GM12878 (cell line): ENCODE measurements around the gene POU6F2. TPM values are rescaled to one million over a fixed set of nuclear protein-coding genes. Genes with fewer than 3 reads are reported as not detected.

ENCODE experiments used
- ATAC-seq: fragments of 200-7000 bp; cut with Tn5 transposase; 3 replicates; pipeline ENCODE4 v1.9.1; 2020; ENCODE audit warnings: mild to moderate bottlenecking, moderate library complexity
- BruUV-seq: library from RNA; stranded (reverse); fragments of 400-500 nt; replicated peaks from 2 replicates; lab custom pipeline; 2021; lab: Mats Ljungman, UMichigan
- CTCF ChIA-PET: fragments of 300-600 bp; sonication (Branson Sonifier 250); formaldehyde crosslinking; extraction: SDS; loops from one replicate; lab custom pipeline; 2021; ENCODE audit warnings: inconsistent platforms; lab: Yijun Ruan, JAX
- POLR2A ChIA-PET: fragments of 350-600 bp; formaldehyde crosslinking; extraction: SDS; loops from one replicate; lab custom pipeline; 2021; ENCODE audit warnings: inconsistent platforms; lab: Charles Lee
- RAD21 ChIA-PET: fragments of 300-600 bp; sonication (Branson Sonifier 250); formaldehyde crosslinking; loops from one replicate; lab custom pipeline; 2023; ENCODE audit warnings: antibody characterized with exemption; ENCODE audit not compliant: unreplicated experiment; lab: Charles Lee
- SMC1A ChIA-PET: fragments of 300-600 bp; sonication (Branson Sonifier 250); formaldehyde crosslinking; loops from one replicate; lab custom pipeline; 2023; ENCODE audit not compliant: unreplicated experiment, uncharacterized antibody; lab: Charles Lee
- DNase-seq: peaks from one replicate; pipeline ENCODE4 v3.0.0-alpha.2; 2011; ENCODE audit warnings: low read depth, low spot score
- FAIRE-seq: peaks from 3 replicates; lab custom pipeline; 2011; peaks lifted over from hg19 to GRCh38; lab: Jason Lieb, UNC
- H2AFZ ChIP-seq: 2 replicates; pipeline ENCODE4 v1.6.0; 2011; ENCODE audit warnings: low read depth, low read length, control low read depth; ENCODE audit not compliant: control insufficient read depth
- H3K27ac ChIP-seq: 2 replicates; pipeline ENCODE4 v1.5.1; 2011; ENCODE audit warnings: control low read depth; ENCODE audit not compliant: control insufficient read depth, insufficient read depth
- H3K27me3 ChIP-seq, 2 experiments: replicated peaks in 1 of 2; 2 replicates each; pipeline versions ENCODE4 v1.6.0 to v1.6.1; 2011; ENCODE audit warnings: low read length in 1 of 2; ENCODE audit not compliant: control insufficient read depth in 2 of 2, insufficient read depth in 2 of 2
- H3K36me3 ChIP-seq, 2 experiments: 2 replicates each; pipeline ENCODE4 v1.5.1; 2011; ENCODE audit warnings: low read length in 1 of 2; ENCODE audit not compliant: control insufficient read depth in 2 of 2, insufficient read depth in 2 of 2
- H3K4me1 ChIP-seq: 2 replicates; pipeline ENCODE4 v1.6.1; 2011; ENCODE audit warnings: mild to moderate bottlenecking, low read length, moderate library complexity, mixed read lengths; ENCODE audit not compliant: control insufficient read depth, insufficient read depth
- H3K4me2 ChIP-seq: 2 replicates; pipeline ENCODE4 v1.6.0; 2011; ENCODE audit warnings: control low read depth; ENCODE audit not compliant: control insufficient read depth, insufficient read depth
- H3K4me3 ChIP-seq: fragments of 200-600 bp; sonication (generic); 2 replicates; pipeline ENCODE4 v1.5.1; 2016
- H3K79me2 ChIP-seq: 2 replicates; pipeline ENCODE4 v1.6.0; 2011; ENCODE audit warnings: low read length; ENCODE audit not compliant: control insufficient read depth, insufficient read depth
- H3K9ac ChIP-seq: 2 replicates; pipeline ENCODE4 v1.8.0; 2011; ENCODE audit warnings: low read length, control low read depth, mixed read lengths; ENCODE audit not compliant: control insufficient read depth, insufficient read depth
- H3K9me3 ChIP-seq: replicated peaks from 3 replicates; pipeline ENCODE4 v1.5.1; 2011; ENCODE audit warnings: mild to moderate bottlenecking, low read length; ENCODE audit not compliant: control insufficient read depth, insufficient read depth
- H4K20me1 ChIP-seq: 2 replicates; pipeline ENCODE4 v1.6.0; 2011; ENCODE audit not compliant: control insufficient read depth, insufficient read depth
- DPF2 ChIP-seq: fragments of 450-650 bp; IDR thresholded peaks from 2 replicates; pipeline ENCODE4 v1.6.1; 2017; ENCODE audit warnings: mild to moderate bottlenecking
- LARP7 ChIP-seq: fragments of 450-650 bp; IDR thresholded peaks from 2 replicates; pipeline ENCODE4 v1.6.1; 2017; ENCODE audit warnings: mild to moderate bottlenecking
- PAX5 ChIP-seq: IDR thresholded peaks from 2 replicates; pipeline ENCODE4 v1.6.1; 2011; ENCODE audit warnings: low read depth, low read length, borderline replicate concordance
- SMC3 ChIP-seq: IDR thresholded peaks from 2 replicates; pipeline ENCODE4 v1.6.1; 2011; ENCODE audit warnings: low read length, improper control_type of control experiment, borderline replicate concordance
- SUPT20H ChIP-seq: IDR thresholded peaks from 2 replicates; pipeline ENCODE4 v1.6.1; 2011; ENCODE audit warnings: low read depth, mild to moderate bottlenecking, low read length, moderate library complexity, borderline replicate concordance; ENCODE audit not compliant: control insufficient read depth
- SUZ12 ChIP-seq: fragments of 200-600 bp; sonication (generic); IDR thresholded peaks from one replicate; pipeline ENCODE4 v1.6.1; 2018; ENCODE audit warnings: antibody characterized with exemption, mild to moderate bottlenecking; ENCODE audit not compliant: unreplicated experiment
- ZNF687 ChIP-seq: fragments of 450-650 bp; IDR thresholded peaks from 2 replicates; pipeline ENCODE4 v1.6.1; 2017; ENCODE audit warnings: mild to moderate bottlenecking, moderate library complexity
- WGBS: methylation state at CpG from one replicate; pipeline ENCODE4 v1.1.6; 2016; ENCODE audit warnings: low lambda C conversion rate; ENCODE audit not compliant: insufficient replicate concordance, insufficient coverage; ENCODE audit errors: missing lambda C conversion rate; 5-methylcytosine and 5-hydroxymethylcytosine counted together
- in situ Hi-C: fragments of 300-500 bp; cut with MboI; formaldehyde crosslinking; loops from 9 replicates; pipeline ENCODE4 v1.14.3; 2018; ENCODE audit warnings: mixed read lengths
- intact Hi-C: fragments of 100-400 bp; cut with micrococcal nuclease; formaldehyde crosslinking; loops from one replicate; pipeline ENCODE4 v1.14.2; 2022; ENCODE audit not compliant: unreplicated experiment
- polyA plus RNA-seq, 11 experiments: library from polyadenylated mRNA; depleted of rRNA in 4 of 11; unstranded in 6 of 11; stranded (reverse) in 5 of 11; fragments of >200 nt; fragmentation: Nextera tagmentation in 4 of 11; fragmentation: Illumina TruSeq in 1 of 11; extraction: Ambion mirVana in 4 of 11; extraction: Trizol in 1 of 11; gene quantifications; 1 replicate in 1 of 11; 2 replicates in 10 of 11; pipeline versions ENCODE4 v1.2.1 to v1.2.3, GENCODE V29; 2011 to 2016; ENCODE audit warnings: inconsistent platforms in 2 of 11, missing spikeins in 2 of 11, low read depth in 1 of 11
- total RNA-seq, 4 experiments: library from RNA; depleted of rRNA in 3 of 4; stranded (reverse); fragments of >200 nt in 3 of 4; fragmentation: Illumina TruSeq in 1 of 4; extraction: Trizol in 1 of 4; gene quantifications; 2 replicates each; pipeline versions ENCODE4 v1.2.1 to v1.2.3, GENCODE V29; 2013 to 2021

The POU6F2 gene
- total and polyA plus RNA-seq, 10 of the 15 experiments (the other 5 are each of a cell fraction or from before 2014, with no cell fraction given), result 0.10 TPM; not detected in 9

DNA sequence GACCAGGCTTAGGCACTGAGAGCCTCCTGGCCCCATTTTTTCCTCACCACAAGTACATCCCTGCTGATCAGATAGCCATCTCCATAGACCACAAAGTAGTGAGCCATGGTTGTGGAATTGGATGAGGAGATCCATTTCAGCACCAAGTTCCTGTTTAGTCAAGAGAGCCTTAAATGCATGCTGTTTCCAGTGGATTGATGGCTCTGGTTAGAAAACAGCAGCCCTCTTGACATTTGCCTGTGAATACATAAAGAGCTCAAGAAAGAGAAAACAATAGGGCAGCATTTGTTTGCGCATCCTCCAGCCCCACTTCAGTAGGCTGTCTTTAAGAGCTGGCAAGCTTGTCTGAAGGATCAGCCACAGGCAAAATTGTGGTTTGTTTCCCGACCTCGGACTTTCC is 251.2 kb downstream of the POU6F2 start (continued):
- TF ChIP-seq ZNF687 (no peak), SUPT20H (no peak), PAX5 (no peak)
- TF ChIP-seq, all 136 proteins: peak for 0

DNA sequence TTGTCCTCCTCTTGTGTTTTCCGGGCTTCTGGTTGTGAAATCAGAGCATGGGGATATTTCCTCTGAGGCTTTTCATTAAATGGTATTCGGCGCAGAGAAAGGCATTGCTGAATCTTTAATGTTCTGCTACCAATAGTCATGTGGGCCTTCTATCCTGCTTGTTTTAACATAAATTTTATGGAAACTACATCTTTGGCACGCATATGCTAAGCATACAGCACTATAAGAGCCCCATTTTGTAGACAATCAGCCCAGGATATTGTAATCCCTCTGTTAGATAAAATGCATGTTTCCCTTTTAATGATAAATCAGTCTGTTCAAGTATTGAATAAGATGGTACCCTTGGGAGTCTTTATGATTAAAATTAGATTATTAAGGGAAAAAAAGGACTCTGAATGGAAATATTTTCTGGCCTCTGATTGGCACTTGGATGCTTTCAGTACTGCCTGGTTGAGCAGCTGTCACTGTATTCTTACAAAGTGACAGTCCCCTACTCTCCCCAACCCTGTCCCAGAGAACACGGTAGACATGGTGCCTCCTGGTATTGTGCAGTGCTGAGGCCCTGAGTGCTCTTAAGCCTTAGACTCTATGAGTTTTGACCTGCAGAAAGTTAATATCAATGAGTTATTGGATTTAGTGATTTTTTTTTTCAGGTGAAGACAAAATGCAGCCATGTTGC is 256.3 kb downstream of the POU6F2 start:
- DNase-seq, result no peak
- H3K27me3 ChIP-seq, result no peaks in the 10 kb centered on the region; a peak in 1 of 4 replicates
- no peak overlapping the region for H2AFZ ChIP-seq
- H3K9me3 ChIP-seq, result no peaks in the 10 kb centered on the region
- H3K9ac ChIP-seq, result no peak overlapping the region
- no peak for FAIRE-seq
- H4K20me1 ChIP-seq, result no peaks in the 10 kb centered on the region
- RAD21 ChIA-PET, result no interaction called here
- H3K4me2 ChIP-seq, result no peak overlapping the region
- SMC1A ChIA-PET, result no interaction called here
- intact Hi-C loops (no loop called here), in situ Hi-C loops (no loop called here)
- no TSS peak for BruUV-seq
- POLR2A ChIA-PET, result no interaction called here
- CTCF ChIA-PET, result no interaction called here
- no peaks in the 10 kb centered on the region for H3K79me2 ChIP-seq
- no peak overlapping the region for H3K27ac ChIP-seq
- 54% methylated on average over 5 of the region's 5 CpGs for WGBS
- no peak for TF ChIP-seq DPF2
- no peak for TF ChIP-seq SMC3
- no peak for TF ChIP-seq LARP7
- TF ChIP-seq SUZ12, result no peak
- ATAC-seq, result no peak
- no peaks in the 10 kb centered on the region for H3K4me1 ChIP-seq
- H3K36me3 ChIP-seq, result no peaks in the 10 kb centered on the region
- no peak overlapping the region for H3K4me3 ChIP-seq
